HepG2 (cell line): ENCODE data around the gene UBAP2L. TPM values are rescaled to one million over a fixed set of nuclear protein-coding genes. Genes with fewer than 3 reads are reported as not detected.
A peak's percentile ranks its signal among the peaks of the same experiment; 100 is the strongest.

Experiments used
- ATF5 ChIP-seq: sonication (generic); formaldehyde crosslinking; IDR thresholded peaks from 2 replicates; pipeline ENCODE4 v1.4.0; 2020; ENCODE audit warnings: mild to moderate bottlenecking, low read depth, missing genetic modification reagents
- CAMTA2 ChIP-seq: sonication (generic); formaldehyde crosslinking; IDR thresholded peaks from 2 replicates; pipeline ENCODE4 v1.4.0; 2020; ENCODE audit warnings: mild to moderate bottlenecking, missing genetic modification reagents, borderline replicate concordance
- CHD2 ChIP-seq: IDR thresholded peaks from 2 replicates; pipeline ENCODE4 v1.6.1; 2011; ENCODE audit warnings: low read depth, low read length, improper control_type of control experiment
- ELF1 ChIP-seq: sonication (generic); formaldehyde crosslinking; IDR thresholded peaks from 2 replicates; pipeline ENCODE4 v1.4.0; 2020; ENCODE audit warnings: missing genetic modification reagents
- ERF ChIP-seq: IDR thresholded peaks from 2 replicates; pipeline ENCODE4 v1.6.1; 2018; ENCODE audit warnings: missing biosample characterization, missing genetic modification reagents
- FOXC1 ChIP-seq: sonication (generic); formaldehyde crosslinking; IDR thresholded peaks from 2 replicates; pipeline ENCODE4 v1.8.0; 2022; ENCODE audit warnings: mild to moderate bottlenecking, missing genetic modification reagents, borderline replicate concordance
- GFI1 ChIP-seq: sonication (generic); formaldehyde crosslinking; IDR thresholded peaks from 2 replicates; pipeline ENCODE4 v1.5.0; 2020; ENCODE audit warnings: missing genetic modification reagents, mild to moderate bottlenecking, borderline replicate concordance
- HNRNPH1 ChIP-seq: fragments of 200-400 bp; formaldehyde crosslinking; optimal IDR thresholded peaks from 2 replicates; pipeline ENCODE3; 2017; ENCODE audit warnings: mild to moderate bottlenecking, low read depth, low read length
- MATR3 ChIP-seq: sonication (generic); formaldehyde crosslinking; IDR thresholded peaks from 2 replicates; pipeline ENCODE4 v1.4.0; 2020; ENCODE audit warnings: missing genetic modification reagents
- MBNL3 ChIP-seq: fragments of 250-450 bp; sonication (Bioruptor Pico); conservative IDR thresholded peaks from 2 replicates; pipeline ENCODE4 v1.8.0; 2022; ENCODE audit warnings: mild to moderate bottlenecking, inconsistent platforms
- NCOA1 ChIP-seq: sonication (generic); formaldehyde crosslinking; IDR thresholded peaks from 2 replicates; pipeline ENCODE4 v1.9.0; 2021; ENCODE audit warnings: missing genetic modification reagents
- NCOA5 ChIP-seq: sonication (generic); formaldehyde crosslinking; IDR thresholded peaks from 2 replicates; pipeline ENCODE4 v1.4.0; 2020; ENCODE audit warnings: missing genetic modification reagents
- RBM39 ChIP-seq: fragments of 200-400 bp; formaldehyde crosslinking; IDR thresholded peaks from one replicate; pipeline ENCODE4 v1.6.1; 2018; ENCODE audit warnings: antibody characterized with exemption, mild to moderate bottlenecking, low read depth, low read length; ENCODE audit not compliant: poor library complexity, severe bottlenecking
- RFXANK ChIP-seq: IDR thresholded peaks from 2 replicates; pipeline ENCODE4 v1.6.1; 2016
- UBTF ChIP-seq: sonication (generic); formaldehyde crosslinking; IDR thresholded peaks from 2 replicates; pipeline ENCODE4 v1.4.0; 2020; ENCODE audit warnings: mild to moderate bottlenecking, missing genetic modification reagents
- YEATS4 ChIP-seq: sonication (generic); formaldehyde crosslinking; IDR thresholded peaks from 2 replicates; pipeline ENCODE4 v1.4.0; 2020; ENCODE audit warnings: missing genetic modification reagents, borderline replicate concordance
- ZBTB20 ChIP-seq: sonication (generic); formaldehyde crosslinking; IDR thresholded peaks from 2 replicates; pipeline ENCODE4 v1.8.1; 2023; ENCODE audit warnings: missing genetic modification reagents, low read depth, mild to moderate bottlenecking, borderline replicate concordance
- ZNF235 ChIP-seq: sonication (generic); formaldehyde crosslinking; IDR thresholded peaks from 2 replicates; pipeline ENCODE4 v1.8.1; 2023; ENCODE audit warnings: mild to moderate bottlenecking, missing genetic modification reagents, borderline replicate concordance
- ZNF354B ChIP-seq: sonication (generic); formaldehyde crosslinking; IDR thresholded peaks from 2 replicates; pipeline ENCODE4 v1.8.0; 2022; ENCODE audit warnings: mild to moderate bottlenecking, missing genetic modification reagents
- ZNF615 ChIP-seq: sonication (generic); formaldehyde crosslinking; IDR thresholded peaks from 2 replicates; pipeline ENCODE4 v1.5.0; 2020; ENCODE audit warnings: mild to moderate bottlenecking, missing genetic modification reagents, borderline replicate concordance
- polyA plus RNA-seq, 8 experiments: library from polyadenylated mRNA; depleted of rRNA in 3 of 8; stranded (reverse) in 7 of 8; unstranded in 1 of 8; fragments of >200 nt; fragmentation: Illumina TruSeq in 4 of 8; extraction: Trizol in 4 of 8; gene quantifications; 2 replicates each; pipeline versions ENCODE4 v1.2.1 to v1.2.3, GENCODE V29; 2011 to 2016; ENCODE audit warnings: low read depth in 4 of 8, missing spikeins in 1 of 8, mixed read lengths in 1 of 8; ENCODE audit not compliant: insufficient read depth in 1 of 8
- total RNA-seq, 5 experiments: library from RNA; depleted of rRNA; stranded (reverse); fragments of >200 nt; fragmentation: Illumina TruSeq; extraction: Trizol; gene quantifications; 2 replicates each; pipeline ENCODE4 v1.2.3, GENCODE V29; 2016; ENCODE audit warnings: low read depth in 1 of 5
- TF ChIP-seq, protein P1 (sequence below): sonication (generic); formaldehyde crosslinking; IDR thresholded peaks from 2 replicates; pipeline ENCODE4 v1.4.0; 2020; ENCODE audit warnings: missing genetic modification reagents
- TF ChIP-seq, protein P2 (sequence below): sonication (generic); formaldehyde crosslinking; IDR thresholded peaks from 2 replicates; pipeline ENCODE4 v1.5.0; 2020; ENCODE audit warnings: missing genetic modification reagents, mild to moderate bottlenecking, borderline replicate concordance
- TF ChIP-seq, protein P3 (sequence below): sonication (generic); formaldehyde crosslinking; IDR thresholded peaks from 2 replicates; pipeline ENCODE4 v1.5.0; 2020; ENCODE audit warnings: mild to moderate bottlenecking, missing genetic modification reagents

The UBAP2L gene
- total and polyA plus RNA-seq, 2 of the 13 experiments (the other 11 are each of a cell fraction or from before 2014, with no cell fraction given) = 74.2 to 159 TPM

DNA sequence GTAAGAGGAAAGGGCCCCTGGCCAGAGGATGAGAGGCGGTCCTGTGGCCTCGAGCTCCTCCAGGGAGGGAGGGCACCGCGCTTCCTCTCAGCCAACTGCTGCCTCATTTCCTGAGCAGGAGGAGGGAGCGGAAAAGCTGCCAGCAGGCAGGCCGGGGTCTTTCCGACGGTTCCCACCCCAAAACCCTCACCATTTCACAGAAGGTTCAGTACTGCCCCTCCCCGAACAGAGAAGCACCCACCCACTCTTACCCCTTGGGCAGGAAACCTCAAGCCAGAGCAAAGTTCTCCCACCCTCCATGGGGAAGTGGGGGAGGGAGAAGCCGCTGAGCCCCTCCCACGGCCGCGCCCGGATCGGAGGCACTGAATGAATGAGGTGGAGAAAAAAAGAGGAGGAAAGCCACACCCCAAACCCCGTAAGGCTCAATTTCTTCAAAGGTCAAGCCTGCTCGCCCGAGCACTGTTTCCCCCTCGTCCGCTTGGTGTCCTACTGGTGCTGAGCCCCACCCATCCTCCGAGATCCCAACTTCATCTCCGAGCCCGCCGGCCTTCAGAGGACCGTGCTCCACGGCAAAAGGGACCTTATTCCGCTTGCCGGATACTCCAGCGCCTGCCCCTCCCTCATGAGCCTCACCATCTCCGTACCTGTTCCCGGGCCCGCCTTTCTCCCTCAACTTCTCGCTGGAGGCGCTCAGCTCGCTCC, 38.3 kb upstream of the UBAP2L start (continued):
- no peak for TF ChIP-seq ELF1 (CRISPR knock-in tag)
- TF ChIP-seq, protein P1, sequence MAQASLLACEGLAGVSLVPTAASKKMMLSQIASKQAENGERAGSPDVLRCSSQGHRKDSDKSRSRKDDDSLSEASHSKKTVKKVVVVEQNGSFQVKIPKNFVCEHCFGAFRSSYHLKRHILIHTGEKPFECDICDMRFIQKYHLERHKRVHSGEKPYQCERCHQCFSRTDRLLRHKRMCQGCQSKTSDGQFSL = no peak
- TF ChIP-seq UBTF = peak; percentile 9
- peak; percentile 10; the same call in 1 of the 2 replicates for TF ChIP-seq ZBTB20 (CRISPR knock-in tag)
- no peak for TF ChIP-seq HNRNPH1
- no peak; the same call in 1 of the 2 replicates for TF ChIP-seq GFI1 (CRISPR knock-in tag)
- TF ChIP-seq RFXANK (CRISPR knock-in tag) = no peak
- no peak for TF ChIP-seq NCOA5
- no peak for TF ChIP-seq CAMTA2
- TF ChIP-seq YEATS4 (CRISPR knock-in tag) = peak; percentile 20; the same call in 1 of the 2 replicates
- TF ChIP-seq, protein P2, sequence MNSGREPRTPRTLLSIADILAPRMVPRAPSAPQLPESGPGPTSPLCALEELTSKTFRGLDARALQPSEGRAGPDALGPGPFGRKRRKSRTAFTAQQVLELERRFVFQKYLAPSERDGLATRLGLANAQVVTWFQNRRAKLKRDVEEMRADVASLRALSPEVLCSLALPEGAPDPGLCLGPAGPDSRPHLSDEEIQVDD (CRISPR knock-in tag) = 0 out of 2 replicates have a peak, but pooled peaks have one; percentile 31
- TF ChIP-seq, protein P3, sequence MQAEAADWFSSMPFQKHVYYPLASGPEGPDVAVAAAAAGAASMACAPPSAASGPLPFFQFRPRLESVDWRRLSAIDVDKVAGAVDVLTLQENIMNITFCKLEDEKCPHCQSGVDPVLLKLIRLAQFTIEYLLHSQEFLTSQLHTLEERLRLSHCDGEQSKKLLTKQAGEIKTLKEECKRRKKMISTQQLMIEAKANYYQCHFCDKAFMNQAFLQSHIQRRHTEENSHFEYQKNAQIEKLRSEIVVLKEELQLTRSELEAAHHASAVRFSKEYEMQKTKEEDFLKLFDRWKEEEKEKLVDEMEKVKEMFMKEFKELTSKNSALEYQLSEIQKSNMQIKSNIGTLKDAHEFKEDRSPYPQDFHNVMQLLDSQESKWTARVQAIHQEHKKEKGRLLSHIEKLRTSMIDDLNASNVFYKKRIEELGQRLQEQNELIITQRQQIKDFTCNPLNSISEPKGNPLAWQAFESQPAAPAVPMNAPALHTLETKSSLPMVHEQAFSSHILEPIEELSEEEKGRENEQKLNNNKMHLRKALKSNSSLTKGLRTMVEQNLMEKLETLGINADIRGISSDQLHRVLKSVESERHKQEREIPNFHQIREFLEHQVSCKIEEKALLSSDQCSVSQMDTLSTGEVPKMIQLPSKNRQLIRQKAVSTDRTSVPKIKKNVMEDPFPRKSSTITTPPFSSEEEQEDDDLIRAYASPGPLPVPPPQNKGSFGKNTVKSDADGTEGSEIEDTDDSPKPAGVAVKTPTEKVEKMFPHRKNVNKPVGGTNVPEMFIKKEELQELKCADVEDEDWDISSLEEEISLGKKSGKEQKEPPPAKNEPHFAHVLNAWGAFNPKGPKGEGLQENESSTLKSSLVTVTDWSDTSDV (CRISPR knock-in tag) = no peak
- no peak for TF ChIP-seq CHD2
- TF ChIP-seq ERF (CRISPR knock-in tag) = no peak
- no peak for TF ChIP-seq NCOA1 (CRISPR knock-in tag)
- no peak for TF ChIP-seq MBNL3 (CRISPR knock-in tag)
- peak; percentile 65; the same call in 1 of the 2 replicates for TF ChIP-seq ZNF235 (CRISPR knock-in tag)
- peak; percentile 86; the same call in 1 of the 2 replicates for TF ChIP-seq ZNF354B
- TF ChIP-seq MATR3 = no peak
- TF ChIP-seq ATF5 (CRISPR knock-in tag) = 0 out of 2 replicates have a peak, but pooled peaks have one; percentile 30
- TF ChIP-seq FOXC1 = peak; percentile 1; the same call in 1 of the 2 replicates
- no peak for TF ChIP-seq ZNF615 (CRISPR knock-in tag)
- TF ChIP-seq RBM39 = peak; percentile 88
